Neutrophil (primary cell): ENCODE data around the gene CHPF.

Experiments
- H3K27ac ChIP-seq: fragments of 200-600 bp; sonication (generic); 2 replicates; pipeline ENCODE4 v1.5.1; 2016; ENCODE audit warnings: mild to moderate bottlenecking, moderate library complexity
- H3K27me3 ChIP-seq: fragments of 200-600 bp; sonication (generic); 2 replicates; pipeline ENCODE4 v1.6.0; 2016; ENCODE audit warnings: mild to moderate bottlenecking
- H3K36me3 ChIP-seq: fragments of 200-600 bp; sonication (generic); 2 replicates; pipeline ENCODE4 v1.5.1; 2017
- H3K4me1 ChIP-seq, 2 experiments: fragments of 200-600 bp in 1 of 2; sonication (generic) in 1 of 2; 1 replicate in 1 of 2; 2 replicates in 1 of 2; pipeline versions ENCODE4 v1.5.1 to v1.6.1; 2013 to 2016; ENCODE audit warnings: low read depth in 1 of 2, low read length in 1 of 2, mild to moderate bottlenecking in 1 of 2, moderate library complexity in 1 of 2; ENCODE audit not compliant: control insufficient read depth in 1 of 2, insufficient read depth in 1 of 2
- H3K4me3 ChIP-seq, 2 experiments: fragments of 200-600 bp in 1 of 2; sonication (generic) in 1 of 2; 1 replicate in 1 of 2; 2 replicates in 1 of 2; pipeline ENCODE4 v1.5.1; 2013 to 2016; ENCODE audit warnings: low read depth in 1 of 2, low read length in 1 of 2, mild to moderate bottlenecking in 1 of 2, moderate library complexity in 1 of 2
- H3K9me3 ChIP-seq: fragments of 200-600 bp; sonication (generic); 2 replicates; pipeline ENCODE4 v1.5.1; 2016
- TF ChIP-seq, protein P1 (sequence below): fragments of 200-600 bp; sonication (generic); IDR thresholded peaks from 2 replicates; pipeline ENCODE4 v1.5.1; 2016; ENCODE audit warnings: antibody characterized with exemption

The CHPF gene

DNA sequence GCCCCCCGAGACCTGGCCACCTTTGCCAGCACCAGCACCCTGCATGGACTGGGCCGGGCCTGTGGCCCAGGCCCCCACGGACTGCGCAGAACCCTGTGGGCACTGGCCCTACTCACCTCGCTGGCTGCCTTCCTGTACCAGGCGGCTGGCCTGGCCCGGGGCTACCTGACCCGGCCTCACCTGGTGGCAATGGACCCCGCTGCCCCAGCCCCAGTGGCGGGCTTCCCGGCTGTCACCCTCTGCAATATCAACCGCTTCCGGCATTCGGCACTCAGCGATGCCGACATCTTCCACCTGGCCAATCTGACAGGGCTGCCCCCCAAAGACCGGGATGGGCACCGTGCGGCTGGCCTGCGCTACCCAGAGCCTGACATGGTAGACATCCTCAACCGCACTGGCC, 28.8 kb downstream of the CHPF start:
- H3K4me1 ChIP-seq, result no peaks in the 10 kb centered on the region
- TF ChIP-seq, protein P1, sequence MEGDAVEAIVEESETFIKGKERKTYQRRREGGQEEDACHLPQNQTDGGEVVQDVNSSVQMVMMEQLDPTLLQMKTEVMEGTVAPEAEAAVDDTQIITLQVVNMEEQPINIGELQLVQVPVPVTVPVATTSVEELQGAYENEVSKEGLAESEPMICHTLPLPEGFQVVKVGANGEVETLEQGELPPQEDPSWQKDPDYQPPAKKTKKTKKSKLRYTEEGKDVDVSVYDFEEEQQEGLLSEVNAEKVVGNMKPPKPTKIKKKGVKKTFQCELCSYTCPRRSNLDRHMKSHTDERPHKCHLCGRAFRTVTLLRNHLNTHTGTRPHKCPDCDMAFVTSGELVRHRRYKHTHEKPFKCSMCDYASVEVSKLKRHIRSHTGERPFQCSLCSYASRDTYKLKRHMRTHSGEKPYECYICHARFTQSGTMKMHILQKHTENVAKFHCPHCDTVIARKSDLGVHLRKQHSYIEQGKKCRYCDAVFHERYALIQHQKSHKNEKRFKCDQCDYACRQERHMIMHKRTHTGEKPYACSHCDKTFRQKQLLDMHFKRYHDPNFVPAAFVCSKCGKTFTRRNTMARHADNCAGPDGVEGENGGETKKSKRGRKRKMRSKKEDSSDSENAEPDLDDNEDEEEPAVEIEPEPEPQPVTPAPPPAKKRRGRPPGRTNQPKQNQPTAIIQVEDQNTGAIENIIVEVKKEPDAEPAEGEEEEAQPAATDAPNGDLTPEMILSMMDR, result no peak
- H3K9me3 ChIP-seq, result no peaks in the 10 kb centered on the region
- no peak overlapping the region for H3K27ac ChIP-seq
- peaks cover 100% of the 10 kb centered on the region for H3K27me3 ChIP-seq
- H3K4me3 ChIP-seq, result no peak overlapping the region
- H3K36me3 ChIP-seq, result no peaks in the 10 kb centered on the region

DNA sequence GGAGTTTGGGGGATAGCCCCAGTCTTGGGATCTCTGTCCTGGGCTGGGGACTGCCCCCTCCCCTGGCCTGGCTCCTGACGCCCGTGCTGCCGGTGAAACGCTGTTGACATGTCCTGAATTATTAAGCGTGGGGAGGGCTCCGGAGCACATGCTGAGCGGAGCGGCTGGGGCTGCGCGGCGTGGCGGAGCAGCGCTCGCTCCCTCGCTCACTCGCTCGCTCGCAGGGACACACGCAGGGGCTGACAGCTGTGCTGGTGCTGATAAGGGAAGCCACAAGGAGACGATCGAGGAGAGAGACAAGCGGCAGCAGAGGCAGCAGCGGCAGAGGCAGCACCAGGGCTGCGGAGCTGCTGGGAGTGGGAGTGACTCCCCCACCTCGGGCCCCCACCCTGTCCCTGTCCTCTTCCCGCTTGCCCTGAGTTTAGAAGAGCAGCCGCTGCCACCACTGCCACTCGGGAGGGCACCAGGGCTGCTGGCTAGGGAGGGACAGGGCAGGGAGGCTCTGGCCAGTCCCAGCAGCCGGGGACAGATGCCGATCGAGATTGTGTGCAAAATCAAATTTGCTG, 29.3 kb downstream of the CHPF start, which contains the start of gene ASIC4:
TSS of gene ASIC4 (plus strand) at position 287 of the 566 bp plus-strand sequence. CDS start at position 530, 243 bp downstream.
- no peaks in the 10 kb centered on the region for H3K4me1 ChIP-seq
- TF ChIP-seq, protein P1, result no peak
- no peaks in the 10 kb centered on the region for H3K36me3 ChIP-seq
- H3K4me3 ChIP-seq, result no peak within 1 kb of the TSS
- H3K9me3 ChIP-seq, result no peaks in the 10 kb centered on the region
- no peak within 1 kb of the TSS for H3K27ac ChIP-seq
- peaks cover 100% of the 10 kb centered on the region for H3K27me3 ChIP-seq

DNA sequence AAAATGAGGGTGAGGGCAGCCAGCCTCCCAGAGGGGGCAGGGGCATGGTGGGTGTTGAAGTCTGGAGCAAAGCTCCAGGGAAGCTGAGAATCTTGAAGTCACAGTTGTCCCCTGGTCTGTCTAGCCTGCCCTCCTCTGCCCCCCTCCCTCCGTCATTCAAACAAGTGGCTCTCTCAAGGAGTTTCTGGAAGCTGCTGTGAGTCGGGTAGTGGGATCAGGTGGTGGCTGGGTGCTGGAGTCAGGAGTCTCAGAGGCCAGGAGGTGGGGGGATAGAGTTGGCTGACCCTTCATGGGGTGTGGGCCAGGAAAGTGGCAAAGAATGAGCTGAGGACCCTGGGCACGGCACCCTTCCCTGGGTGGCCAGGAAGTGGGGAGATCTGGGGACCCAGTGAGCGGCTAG, 29.8 kb downstream of the CHPF start:
- Histone ChIP-seq H3K36me3 (no peaks in the 10 kb centered on the region), H3K4me1 (no peaks in the 10 kb centered on the region), H3K27me3 (peaks cover 100% of the 10 kb centered on the region), H3K4me3 (no peak overlapping the region), H3K9me3 (no peaks in the 10 kb centered on the region), H3K27ac (no peak overlapping the region)
- TF ChIP-seq, protein P1, result no peak

DNA sequence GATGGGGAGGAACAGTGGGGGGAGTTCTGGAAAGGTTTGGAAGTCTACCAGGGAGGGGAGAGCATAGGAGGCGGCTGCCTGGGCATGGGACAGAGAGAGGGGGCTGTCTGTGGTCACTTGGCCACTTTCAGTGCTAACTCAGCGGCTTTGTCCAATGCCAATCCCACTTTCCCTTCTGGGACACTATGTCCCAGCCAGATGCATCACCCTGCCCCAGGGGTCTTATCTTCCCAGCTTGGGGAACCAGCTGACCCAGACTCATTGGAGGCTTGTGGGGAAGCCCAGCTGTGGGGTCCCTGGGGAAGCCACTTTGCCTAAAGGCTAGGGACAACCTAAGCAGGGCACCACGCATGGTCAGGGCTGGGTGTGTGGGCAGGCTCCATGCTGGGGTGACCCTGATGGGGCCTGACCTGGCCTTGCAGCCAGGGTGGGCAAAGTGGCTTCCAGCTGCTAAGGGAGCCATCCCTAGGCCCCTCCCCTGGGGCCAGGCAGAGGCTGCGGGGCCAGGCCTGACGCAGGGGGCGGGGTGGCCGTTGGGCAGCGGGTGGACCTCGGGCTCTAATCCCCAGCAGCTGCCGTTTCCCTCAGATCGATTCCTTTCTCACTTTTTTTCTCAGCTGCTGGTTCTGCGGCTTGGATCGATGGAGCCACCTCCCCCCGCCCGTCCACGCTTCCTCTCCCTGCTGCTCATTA, 30.9 kb downstream of the CHPF start:
- Histone ChIP-seq H3K4me3 (no peak overlapping the region), H3K4me1 (no peaks in the 10 kb centered on the region), H3K36me3 (no peaks in the 10 kb centered on the region), H3K27me3 (peaks cover 96% of the 10 kb centered on the region), H3K27ac (no peak overlapping the region), H3K9me3 (no peaks in the 10 kb centered on the region)
- TF ChIP-seq, protein P1, result no peak

DNA sequence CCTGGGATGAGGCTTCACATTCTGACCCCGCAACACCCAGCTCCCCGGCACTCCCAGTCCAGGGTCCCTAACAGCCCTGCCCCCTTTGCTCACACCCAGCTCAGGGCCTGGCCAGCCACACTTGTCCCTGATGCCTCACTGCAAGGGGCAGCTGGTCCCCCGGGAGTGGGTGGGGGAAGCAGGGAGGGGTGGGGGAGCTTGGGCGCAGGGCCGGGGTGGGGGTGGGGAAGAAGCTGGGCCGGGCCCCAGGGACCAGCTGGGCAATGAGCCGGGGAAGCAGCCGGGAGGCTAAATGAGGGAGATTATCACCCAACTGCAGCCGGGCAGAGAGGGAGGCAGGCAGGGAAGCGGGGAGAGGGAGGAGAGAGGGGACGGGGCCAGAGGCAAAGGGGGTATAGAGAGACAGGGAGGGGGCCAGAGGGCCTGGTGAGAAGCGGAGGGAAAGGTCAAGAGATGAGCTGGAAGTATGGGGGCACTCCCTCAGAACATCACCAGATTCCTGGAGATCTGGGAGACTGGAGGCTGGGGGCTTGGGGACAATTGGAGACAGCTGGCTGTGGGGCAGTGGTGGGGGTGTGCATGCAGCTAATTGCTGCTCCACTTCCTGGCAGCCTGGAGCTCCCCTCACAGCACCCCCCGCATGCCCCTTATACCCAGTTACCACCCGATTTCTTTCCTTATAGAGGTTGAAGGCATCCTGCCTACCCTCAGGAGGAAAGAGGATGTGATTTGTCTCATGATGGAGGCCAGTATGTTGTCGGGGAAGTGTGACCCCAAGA, 31.9 kb downstream of the CHPF start:
- Histone ChIP-seq H3K4me3 (no peak overlapping the region), H3K36me3 (peaks cover 9% of the 10 kb centered on the region), H3K4me1 (no peaks in the 10 kb centered on the region), H3K9me3 (no peaks in the 10 kb centered on the region), H3K27ac (no peak overlapping the region), H3K27me3 (peaks cover 87% of the 10 kb centered on the region)
- TF ChIP-seq, protein P1, result no peak
